DND-41 (cell line): ENCODE data around the gene PRXL2B.
"Not testable (repeated sequence)": the region's sequence is repeated elsewhere in the genome, so short reads cannot be mapped to it uniquely, and the experiment has no call there.

ENCODE experiments used
- ATAC-seq: fragments of 200-7000 bp; cut with Tn5 transposase; 3 replicates; pipeline ENCODE4 v1.9.1; 2021; ENCODE audit warnings: low read depth; ENCODE audit not compliant: insufficient read depth
- DNase-seq: peaks from one replicate; pipeline ENCODE4 v3.0.0-alpha.2; 2020
- H2AFZ ChIP-seq: 2 replicates; pipeline ENCODE4 v1.6.0; 2012; ENCODE audit warnings: low read depth, low read length
- H3K27ac ChIP-seq: 2 replicates; pipeline ENCODE4 v1.5.1; 2012; ENCODE audit warnings: low read length, inconsistent platforms
- H3K27me3 ChIP-seq: fragments of 200-600 bp; sonication (generic); 2 replicates; pipeline ENCODE4 v1.6.0; 2012; ENCODE audit warnings: low read length, mild to moderate bottlenecking, inconsistent platforms; ENCODE audit not compliant: insufficient read depth, poor library complexity
- H3K36me3 ChIP-seq: 2 replicates; pipeline ENCODE4 v1.5.1; 2012; ENCODE audit warnings: low read length, inconsistent platforms; ENCODE audit not compliant: insufficient read depth
- H3K4me1 ChIP-seq: 2 replicates; pipeline ENCODE4 v1.5.1; 2012; ENCODE audit warnings: mild to moderate bottlenecking, low read length; ENCODE audit not compliant: insufficient read depth
- H3K4me2 ChIP-seq: 2 replicates; pipeline ENCODE4 v1.6.0; 2012; ENCODE audit warnings: mild to moderate bottlenecking, moderate library complexity, low read length, inconsistent platforms; ENCODE audit not compliant: insufficient read depth
- H3K4me3 ChIP-seq, 2 experiments: fragments of 200-600 bp in 1 of 2; shearing (Covaris generic) in 1 of 2; 2 replicates each; pipeline ENCODE4 v1.5.1; 2012 to 2016; ENCODE audit warnings: inconsistent platforms in 2 of 2, low read length in 2 of 2, mild to moderate bottlenecking in 2 of 2, low read depth in 1 of 2, moderate library complexity in 1 of 2
- H3K79me2 ChIP-seq: 2 replicates; pipeline ENCODE4 v1.6.0; 2012; ENCODE audit warnings: low read length, inconsistent platforms; ENCODE audit not compliant: insufficient read depth
- H3K9ac ChIP-seq: 2 replicates; pipeline ENCODE4 v1.6.0; 2012; ENCODE audit warnings: low read depth, mild to moderate bottlenecking, inconsistent platforms, low read length, moderate library complexity
- H3K9me3 ChIP-seq: 2 replicates; pipeline ENCODE4 v1.5.1; 2012; ENCODE audit warnings: low read length, moderate library complexity, mild to moderate bottlenecking, inconsistent platforms; ENCODE audit not compliant: insufficient read depth, severe bottlenecking
- H4K20me1 ChIP-seq: 2 replicates; pipeline ENCODE4 v1.6.0; 2012; ENCODE audit warnings: low read length; ENCODE audit not compliant: insufficient read depth
- CTCF ChIP-seq: IDR thresholded peaks from 2 replicates; pipeline ENCODE4 v1.5.1; 2012; ENCODE audit warnings: borderline replicate concordance, low read length, moderate library complexity, mild to moderate bottlenecking; ENCODE audit not compliant: poor library complexity, severe bottlenecking; ENCODE audit errors: extremely low read depth
- EZH2 ChIP-seq: IDR thresholded peaks from 3 replicates; pipeline ENCODE4 v1.6.1; 2012; ENCODE audit warnings: borderline replicate concordance, low read depth, mild to moderate bottlenecking, moderate library complexity, low read length, inconsistent platforms; ENCODE audit not compliant: severe bottlenecking

The PRXL2B gene

DNA sequence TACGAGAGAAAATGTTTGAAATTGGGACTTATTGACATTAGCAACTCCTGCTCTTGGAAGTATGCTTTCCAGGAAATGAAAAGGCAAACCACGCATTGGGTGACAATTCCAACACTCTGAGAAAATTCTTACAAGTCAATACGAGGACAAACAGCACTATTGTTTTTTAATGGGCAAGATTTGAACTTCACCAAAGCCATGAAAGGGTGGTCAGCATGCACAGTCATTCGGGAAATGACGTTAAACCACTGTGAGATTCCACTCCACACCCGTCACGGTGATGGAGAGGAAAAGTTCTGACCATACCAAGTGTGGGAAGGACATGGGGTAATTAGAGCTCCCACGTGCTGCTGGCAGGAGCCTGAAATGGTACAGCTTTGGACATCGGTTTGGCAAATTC is 12.2 kb upstream of the PRXL2B start:
- H3K9ac ChIP-seq = no peak overlapping the region
- H3K27ac ChIP-seq = no peak overlapping the region
- no peaks in the 10 kb centered on the region for H4K20me1 ChIP-seq
- DNase-seq = no peak
- ATAC-seq = no peak
- TF ChIP-seq CTCF = no peak
- no peak for TF ChIP-seq EZH2
- H3K4me1 ChIP-seq = no peaks in the 10 kb centered on the region
- no peaks in the 10 kb centered on the region for H3K79me2 ChIP-seq
- H2AFZ ChIP-seq = no peak overlapping the region
- no peaks in the 10 kb centered on the region for H3K9me3 ChIP-seq
- no peaks in the 10 kb centered on the region for H3K36me3 ChIP-seq
- H3K27me3 ChIP-seq = no peaks in the 10 kb centered on the region
- H3K4me2 ChIP-seq = no peak overlapping the region
- H3K4me3 ChIP-seq = no peak overlapping the region

DNA sequence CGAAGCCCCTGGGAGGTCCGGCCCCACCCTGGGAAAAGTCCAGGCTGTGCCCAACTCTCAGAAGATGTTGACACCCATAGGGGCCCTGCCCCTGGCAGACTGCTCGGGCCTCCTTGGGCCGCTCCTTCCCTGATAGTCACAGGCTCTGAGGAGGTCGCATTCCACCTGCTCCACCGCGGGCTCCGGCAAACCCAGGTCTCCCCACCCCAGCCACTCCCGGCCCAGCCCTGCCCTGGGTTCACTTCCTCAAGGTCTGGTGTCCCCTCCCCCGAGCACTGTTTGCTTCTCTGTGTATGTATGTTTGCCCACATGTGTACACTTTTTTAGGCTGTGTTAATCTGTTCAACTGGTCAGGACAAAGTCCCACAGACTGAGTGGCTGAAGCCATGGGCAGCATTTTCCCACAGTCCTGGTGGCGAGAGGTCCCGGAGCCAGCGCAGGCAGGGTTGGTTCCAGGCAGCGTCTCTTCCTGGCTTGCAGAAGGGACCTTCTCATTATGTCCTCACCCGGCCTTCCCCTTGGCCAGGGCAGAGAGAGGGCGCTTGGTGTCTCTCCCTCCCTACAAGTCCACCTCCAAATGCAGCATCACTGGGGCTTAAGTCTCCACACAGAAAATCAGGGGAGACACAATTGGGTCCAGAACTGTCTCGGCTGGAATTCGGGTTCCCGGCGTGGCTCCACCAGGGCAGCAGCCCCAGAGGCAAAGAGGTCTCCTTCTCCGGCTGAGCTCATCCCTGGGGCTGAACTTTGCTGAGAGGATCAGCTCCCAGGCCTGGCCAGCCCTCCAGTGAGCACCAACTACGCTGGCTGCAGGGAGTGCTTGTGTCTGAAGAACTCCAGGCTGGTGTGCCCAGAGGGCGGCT is 10.5 kb upstream of the PRXL2B start:
- no peak overlapping the region for H3K27ac ChIP-seq
- H4K20me1 ChIP-seq = no peaks in the 10 kb centered on the region
- no peaks in the 10 kb centered on the region for H3K4me1 ChIP-seq
- no peaks in the 10 kb centered on the region for H3K9me3 ChIP-seq
- H3K27me3 ChIP-seq = no peaks in the 10 kb centered on the region
- DNase-seq (no peak), ATAC-seq (no peak)
- no peak overlapping the region for H3K9ac ChIP-seq
- no peak overlapping the region for H3K4me2 ChIP-seq
- no peaks in the 10 kb centered on the region for H3K79me2 ChIP-seq
- H3K4me3 ChIP-seq = no peak overlapping the region
- H2AFZ ChIP-seq = no peak overlapping the region
- H3K36me3 ChIP-seq = no peaks in the 10 kb centered on the region
- no peak for TF ChIP-seq CTCF
- TF ChIP-seq EZH2 = no peak

DNA sequence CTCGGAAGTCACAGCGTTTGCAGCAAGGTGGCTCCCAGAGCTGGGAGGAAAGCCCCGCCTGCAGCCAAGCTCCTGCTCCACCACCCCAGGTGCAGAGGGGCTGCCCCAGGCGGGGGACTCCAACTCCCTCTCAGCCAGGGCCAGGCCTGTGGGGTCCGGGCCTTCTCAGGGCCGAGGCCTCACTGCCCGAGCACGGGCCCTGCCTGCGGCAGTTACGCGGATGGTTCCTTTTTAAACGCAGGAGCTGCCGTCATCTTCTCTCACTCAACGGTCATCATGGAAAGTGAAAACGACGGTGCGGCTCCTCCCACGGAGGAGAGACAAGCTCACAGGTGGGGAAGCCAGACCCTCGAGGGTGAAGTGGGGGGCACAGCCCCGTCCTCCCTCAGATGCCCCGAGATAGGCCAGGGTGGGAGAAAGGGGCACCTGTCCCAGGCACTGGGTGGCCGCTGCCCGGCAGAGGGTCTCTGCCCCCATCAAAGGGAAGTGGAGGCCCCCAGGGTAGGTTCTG is 9.0 kb upstream of the PRXL2B start:
- H3K4me3 ChIP-seq, H2AFZ ChIP-seq, H3K4me1 ChIP-seq, H3K79me2 ChIP-seq, H3K36me3 ChIP-seq, H4K20me1 ChIP-seq, H3K9me3 ChIP-seq, H3K9ac ChIP-seq, H3K27ac ChIP-seq, H3K27me3 ChIP-seq, DNase-seq, H3K4me2 ChIP-seq, ATAC-seq: not testable (repeated sequence)

- H3K4me2 ChIP-seq = no peak overlapping the region
These were observed 7.8 kb upstream of the PRXL2B start for GRCh38 chr1:2578758-2579118.

More at GRCh38 chr1:2578758-2579118, 7.8 kb upstream of the PRXL2B start:
- Histone ChIP-seq H3K9ac (no peak overlapping the region), H4K20me1 (0 out of 2 replicates have a peak, but pooled peaks cover under 1% of the 10 kb centered on the region), H3K4me3 (no peak overlapping the region), H3K79me2 (no peaks in the 10 kb centered on the region), H3K4me1 (no peaks in the 10 kb centered on the region), H3K27me3 (no peaks in the 10 kb centered on the region), H2AFZ (no peak overlapping the region), H3K36me3 (no peaks in the 10 kb centered on the region), H3K9me3 (no peaks in the 10 kb centered on the region), H3K27ac (no peak overlapping the region)
- no peak for ATAC-seq
- TF ChIP-seq EZH2 (no peak), CTCF (no peak)
- no peak for DNase-seq
